Epidermal melanocyte (primary cell): Measurements from ENCODE around the gene EMILIN1.
"Not testable (repeated sequence)": the region's sequence is repeated elsewhere in the genome, so short reads cannot be mapped to it uniquely, and the experiment has no call there.

Source experiments
- DNase-seq: peaks from one replicate; pipeline ENCODE4 v3.0.0; 2011; ENCODE audit warnings: low spot score; ENCODE audit not compliant: insufficient read length

EMILIN1 gene

DNA sequence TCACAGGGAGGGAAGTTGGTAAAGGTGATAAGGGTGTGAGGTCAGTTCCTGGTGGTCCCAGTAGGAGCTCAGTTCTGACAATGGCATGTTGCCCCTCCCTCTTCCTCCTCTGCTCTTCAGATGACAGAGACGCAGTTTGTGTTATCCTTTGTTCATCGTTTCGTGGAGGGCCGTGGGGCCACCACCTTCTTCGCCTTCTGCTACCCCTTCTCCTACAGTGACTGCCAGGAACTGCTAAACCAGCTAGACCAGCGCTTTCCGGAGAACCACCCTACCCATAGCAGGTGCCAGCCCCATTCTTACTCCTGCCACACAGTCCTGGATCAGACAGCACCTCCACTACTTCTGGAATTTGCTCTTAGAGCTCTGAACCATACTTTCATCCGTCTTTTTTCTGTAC, 24.6 kb upstream of the EMILIN1 start:
- DNase-seq = no peak

DNA sequence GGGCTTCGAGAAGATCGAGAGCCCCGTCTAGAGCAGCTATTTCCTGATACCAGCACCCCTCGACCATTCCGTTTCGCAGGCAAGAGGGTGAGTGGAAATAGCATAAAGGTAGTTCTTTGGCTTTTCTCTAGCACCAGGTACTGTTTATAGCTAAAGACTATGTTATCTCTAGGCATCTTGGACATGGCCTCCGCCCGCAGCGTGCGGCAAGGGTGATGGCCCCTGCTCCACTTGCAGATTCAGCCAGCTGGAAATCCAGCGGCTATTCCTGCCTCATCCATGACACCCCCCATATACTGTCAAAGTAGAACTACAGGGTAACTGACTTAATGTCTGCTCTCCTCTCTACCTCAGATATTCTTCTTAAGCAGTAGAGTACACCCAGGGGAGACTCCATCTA, 23.7 kb upstream of the EMILIN1 start:
- DNase-seq = no peak

DNA sequence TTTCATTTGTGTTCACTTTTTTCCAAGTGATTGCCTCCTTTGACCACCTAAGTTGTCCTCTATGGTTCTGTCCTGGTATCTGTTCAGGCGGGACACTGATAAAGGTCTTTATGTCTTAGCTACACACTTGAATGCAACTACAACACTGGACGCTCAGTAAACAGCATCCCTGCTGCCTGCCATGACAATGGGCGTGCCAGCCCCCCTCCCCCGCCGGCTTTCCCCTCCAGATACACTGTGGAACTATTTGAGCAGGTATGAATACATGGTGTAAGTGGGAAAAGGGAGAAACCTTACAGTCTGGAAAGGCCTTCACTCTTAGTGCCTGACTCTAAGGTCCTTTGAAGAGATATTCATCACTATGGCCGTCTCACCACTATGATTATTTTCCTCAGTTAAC, 21.2 kb upstream of the EMILIN1 start:
- DNase-seq = no peak

DNA sequence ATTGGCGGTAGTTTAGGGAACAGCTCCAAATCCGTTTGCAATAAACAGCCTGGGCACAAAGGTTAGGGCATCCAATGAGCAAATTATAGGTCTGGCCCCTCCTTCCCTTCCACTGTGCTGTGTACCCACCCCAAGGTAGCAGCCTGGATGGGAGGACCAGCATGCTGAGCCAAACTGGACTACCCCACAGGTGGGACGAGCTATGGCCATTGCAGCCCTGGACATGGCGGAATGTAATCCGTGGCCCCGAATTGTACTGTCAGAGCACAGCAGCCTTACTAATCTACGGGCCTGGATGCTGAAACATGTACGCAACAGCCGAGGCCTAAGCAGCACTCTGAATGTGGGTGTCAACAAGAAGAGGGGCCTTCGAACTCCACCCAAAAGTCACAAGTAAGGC, 20.2 kb upstream of the EMILIN1 start:
- no peak for DNase-seq

DNA sequence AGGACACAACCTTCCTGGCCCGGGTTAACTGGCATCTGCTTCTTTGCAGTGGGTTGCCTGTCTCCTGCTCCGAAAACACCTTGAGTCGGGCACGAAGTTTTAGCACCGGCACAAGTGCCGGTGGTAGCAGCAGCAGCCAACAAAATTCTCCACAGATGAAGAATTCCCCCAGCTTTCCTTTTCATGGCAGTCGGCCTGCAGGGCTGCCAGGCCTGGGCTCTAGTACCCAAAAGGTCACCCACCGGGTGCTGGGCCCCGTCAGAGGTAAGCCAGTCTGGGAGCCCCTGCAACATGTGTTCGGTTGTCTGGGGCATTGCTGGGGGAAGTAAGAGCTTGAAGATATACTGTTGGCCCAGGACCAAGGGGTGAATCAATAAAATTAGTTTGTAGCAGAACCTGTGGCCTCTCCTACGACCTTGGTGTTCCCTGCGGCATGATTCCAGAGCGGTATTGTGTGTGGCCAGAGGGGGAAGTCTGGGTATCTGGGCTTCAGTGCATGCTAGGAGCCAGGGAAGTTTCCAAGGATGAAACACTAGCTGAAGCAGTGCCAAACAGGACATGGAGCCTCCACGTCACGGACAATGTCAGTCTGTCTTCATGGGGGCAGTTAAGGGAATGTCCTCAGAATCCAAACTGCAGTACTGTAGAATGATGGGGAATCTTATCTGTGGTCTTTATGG, 19.1 kb upstream of the EMILIN1 start:
- no peak for DNase-seq

DNA sequence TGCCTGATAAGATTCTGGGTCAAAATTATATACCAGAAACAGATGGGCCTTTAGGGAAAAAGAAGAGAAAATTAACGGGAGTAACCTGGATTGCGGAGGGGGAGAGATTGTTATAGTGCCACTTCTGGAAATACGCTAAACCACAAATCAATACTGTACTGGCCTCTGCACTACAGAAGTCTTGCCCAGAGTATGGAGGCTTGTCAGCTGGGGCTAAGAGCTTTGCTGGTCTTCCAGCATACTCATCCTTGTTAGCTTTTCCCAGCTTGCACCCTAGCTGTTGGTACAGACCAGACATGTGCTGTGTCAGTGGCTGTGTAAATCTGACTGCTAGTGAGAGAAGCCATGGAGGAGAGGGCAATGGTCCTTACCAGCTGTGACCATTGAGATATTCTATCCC, 18.1 kb upstream of the EMILIN1 start:
- no peak for DNase-seq

DNA sequence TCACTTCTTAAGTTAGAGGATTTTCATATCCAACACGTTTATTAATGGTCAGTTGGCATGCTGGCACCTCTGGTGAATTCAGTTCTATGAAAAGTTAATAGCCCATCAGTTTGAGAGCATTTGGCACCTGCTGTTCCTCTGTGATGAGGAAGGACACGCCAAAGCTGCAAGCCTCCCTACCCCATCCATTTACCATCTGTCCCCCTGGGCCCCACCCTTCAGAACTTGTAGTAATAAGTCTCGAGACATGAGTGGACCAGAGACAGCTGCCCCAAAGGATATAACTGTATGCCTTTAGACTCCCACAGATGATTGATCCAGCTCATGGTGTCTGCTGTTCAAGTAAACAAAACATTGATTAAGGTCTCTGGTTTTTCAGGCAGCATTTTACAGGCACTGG, 13.3 kb upstream of the EMILIN1 start:
- DNase-seq = no peak

DNA sequence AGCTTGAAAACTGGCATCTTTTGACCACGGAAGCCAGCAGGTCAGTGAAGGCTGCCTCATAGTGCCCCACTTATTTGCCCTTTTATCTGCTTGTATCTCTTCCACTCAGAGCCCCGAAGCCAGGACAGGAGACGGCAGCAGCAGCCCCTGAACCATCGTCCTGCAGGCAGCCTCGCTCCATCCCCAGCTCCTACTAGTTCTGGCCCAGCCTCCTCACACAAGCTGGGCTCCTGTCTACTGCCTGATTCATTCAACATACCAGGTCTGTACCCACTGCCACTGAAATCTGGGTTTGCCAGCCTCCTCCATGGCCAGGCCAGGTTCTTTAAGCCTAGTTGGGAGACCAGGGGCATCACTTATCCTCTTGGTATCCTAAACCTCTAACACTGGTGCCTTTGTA, 11.0 kb upstream of the EMILIN1 start:
- DNase-seq = no peak

DNA sequence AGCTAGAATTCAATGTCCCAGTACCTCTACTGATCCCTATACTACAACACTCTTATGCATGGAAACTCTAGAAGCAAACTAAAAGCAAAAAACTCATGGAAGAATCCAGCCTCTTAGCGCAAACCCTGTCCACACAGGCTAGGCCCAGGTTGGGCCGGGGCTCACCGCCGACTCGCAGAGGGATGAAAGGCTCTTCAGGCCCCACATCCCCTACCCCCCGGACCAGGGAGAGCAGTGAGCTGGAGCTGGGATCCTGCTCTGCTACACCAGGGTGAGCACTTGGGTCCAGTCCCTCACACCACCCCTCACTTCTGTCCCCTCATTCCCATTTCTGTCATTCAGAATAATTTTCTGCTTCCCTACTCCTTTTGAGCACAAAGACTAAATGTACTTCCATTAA, 9.0 kb upstream of the EMILIN1 start:
- DNase-seq = no peak

DNA sequence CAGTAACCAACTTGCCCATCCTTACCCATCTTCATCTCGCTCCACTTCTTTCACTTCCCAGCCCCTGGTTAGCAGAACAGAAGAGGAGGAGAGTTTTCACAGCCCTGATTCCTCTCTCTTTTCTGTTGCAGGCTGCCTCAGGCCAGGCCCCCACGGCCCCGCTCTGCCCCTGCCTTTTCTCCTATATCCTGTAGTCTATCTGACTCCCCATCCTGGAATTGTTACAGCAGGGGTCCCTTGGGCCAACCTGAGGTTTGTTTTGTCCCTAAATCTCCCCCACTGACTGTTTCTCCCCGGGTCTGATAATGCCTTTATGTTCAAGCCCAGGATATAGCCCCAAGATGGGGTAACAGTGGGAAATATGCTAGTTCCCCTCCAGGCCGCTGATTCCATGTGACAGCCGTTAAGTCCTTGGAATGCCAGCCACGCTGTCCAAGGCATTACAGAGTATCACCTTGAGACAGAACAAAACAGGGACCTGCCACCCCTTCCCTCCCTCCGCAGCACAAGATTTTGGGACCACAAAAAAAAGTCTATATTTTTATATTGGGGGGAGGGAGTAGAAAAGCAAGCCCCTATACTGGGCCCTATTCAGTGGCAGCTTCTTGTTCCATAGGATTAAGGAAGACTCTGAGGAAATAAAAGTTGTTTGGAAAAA, 8.3 kb upstream of the EMILIN1 start:
- DNase-seq = no peak

DNA sequence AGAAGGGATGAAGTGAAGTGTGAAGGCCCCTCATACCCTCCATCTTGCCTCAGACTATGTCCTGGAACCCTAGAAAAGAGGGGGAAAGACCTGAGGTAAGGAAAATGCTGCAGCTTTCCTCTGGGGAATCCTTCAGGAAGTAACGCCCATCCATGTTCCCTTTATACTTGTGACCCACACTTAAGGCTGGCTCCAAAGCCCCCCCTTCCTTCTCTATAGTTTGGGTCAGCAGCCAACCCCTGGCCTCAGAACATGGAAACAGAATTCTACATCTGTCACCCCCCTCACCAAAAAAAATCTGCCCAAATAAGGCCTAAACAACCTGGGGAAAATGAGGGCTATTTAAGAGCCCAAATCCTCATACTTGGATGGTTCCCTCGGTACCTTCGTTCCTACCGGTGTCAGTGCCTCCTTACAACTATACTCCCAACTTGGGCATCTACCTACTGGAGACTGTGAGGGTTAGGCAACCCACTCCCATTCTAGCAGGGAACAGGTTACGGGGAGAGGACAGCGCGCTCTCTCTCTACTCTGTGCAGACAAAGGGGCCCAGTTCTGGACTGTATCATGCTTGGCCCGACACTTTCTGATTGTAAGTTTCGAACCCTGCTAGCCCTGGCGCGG, 7.7 kb upstream of the EMILIN1 start:
- no peak for DNase-seq

DNA sequence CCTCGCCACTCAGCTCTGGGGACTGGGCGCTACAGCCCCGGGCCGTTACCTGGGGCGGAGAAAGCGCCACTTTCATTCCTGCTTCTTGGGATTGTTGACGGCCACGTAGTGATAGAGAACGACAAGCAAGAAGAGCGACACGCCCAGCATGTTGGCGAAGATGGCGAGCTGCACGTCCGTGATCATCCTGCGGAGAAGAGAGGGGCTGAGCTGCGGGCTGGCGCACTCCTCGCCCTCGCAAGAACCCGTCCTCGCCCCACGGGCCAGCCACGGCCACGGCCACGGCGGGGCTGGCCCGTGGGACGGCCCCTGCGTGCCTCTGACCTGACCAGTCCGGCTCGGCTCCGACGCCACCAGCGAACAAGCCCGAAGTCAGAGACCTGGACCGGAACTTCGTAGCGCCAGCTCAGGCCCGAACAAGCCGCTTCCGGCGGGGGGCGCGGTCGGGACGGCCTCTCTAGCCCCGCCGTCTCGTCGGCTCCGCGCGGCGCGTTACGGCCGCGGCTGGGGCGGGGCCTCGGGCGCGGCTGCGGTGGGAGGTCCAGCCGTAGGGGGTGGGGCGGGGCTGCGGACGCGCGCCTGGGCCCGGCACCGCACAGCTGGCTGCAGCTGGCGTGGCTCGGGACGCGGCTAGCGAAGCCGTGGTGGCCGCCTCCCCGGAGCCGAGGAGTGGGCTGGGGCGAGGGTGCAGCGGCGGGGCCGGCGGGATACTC, 7.0 kb upstream of the EMILIN1 start, which contains the start of gene OST4:
Gene OST4 (minus strand): TSS at position 378 of the 713 bp plus-strand sequence.
- peak; percentile 95 for DNase-seq

DNA sequence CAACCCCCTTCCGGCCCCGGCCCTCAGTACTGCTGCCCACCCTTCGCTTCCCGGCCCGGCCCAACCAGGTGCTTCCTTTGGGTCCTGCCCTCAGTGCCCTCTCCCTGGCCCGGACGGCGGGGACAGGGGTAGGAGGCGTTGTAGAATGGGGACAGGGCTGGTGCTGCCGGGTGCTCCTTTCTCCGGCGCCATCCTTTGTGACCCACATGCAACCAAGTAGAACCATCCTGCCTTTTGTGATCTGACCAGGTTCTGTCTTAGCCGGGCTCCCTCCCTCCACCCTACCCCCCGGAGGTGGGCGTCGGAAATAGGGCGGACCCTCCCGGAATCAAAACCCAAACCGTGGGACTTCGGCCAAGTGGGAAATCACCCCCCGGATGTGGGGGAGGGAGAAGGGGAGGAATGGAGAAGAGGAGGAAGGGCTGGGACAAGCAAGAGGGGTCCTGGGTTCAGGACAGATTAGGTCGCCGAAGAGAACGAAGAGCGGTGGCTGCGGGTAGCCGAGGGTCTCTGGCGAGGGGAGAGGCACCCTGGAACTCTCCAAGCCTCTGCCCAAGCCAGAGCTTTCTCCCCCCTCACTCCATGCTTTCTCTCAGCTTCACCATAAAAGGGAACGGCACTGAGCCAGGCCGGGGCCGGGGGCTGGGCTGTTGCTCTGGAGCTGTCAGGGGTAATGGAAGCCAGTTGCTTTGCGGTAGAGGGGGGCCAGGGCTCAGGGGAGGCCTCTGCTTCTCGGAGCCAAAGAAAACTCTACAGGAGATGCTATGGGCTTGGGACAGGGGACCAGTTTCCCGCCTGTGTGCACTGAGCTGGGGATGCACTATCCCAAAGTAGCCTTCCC, 6.2 kb upstream of the EMILIN1 start:
- no peak for DNase-seq

DNA sequence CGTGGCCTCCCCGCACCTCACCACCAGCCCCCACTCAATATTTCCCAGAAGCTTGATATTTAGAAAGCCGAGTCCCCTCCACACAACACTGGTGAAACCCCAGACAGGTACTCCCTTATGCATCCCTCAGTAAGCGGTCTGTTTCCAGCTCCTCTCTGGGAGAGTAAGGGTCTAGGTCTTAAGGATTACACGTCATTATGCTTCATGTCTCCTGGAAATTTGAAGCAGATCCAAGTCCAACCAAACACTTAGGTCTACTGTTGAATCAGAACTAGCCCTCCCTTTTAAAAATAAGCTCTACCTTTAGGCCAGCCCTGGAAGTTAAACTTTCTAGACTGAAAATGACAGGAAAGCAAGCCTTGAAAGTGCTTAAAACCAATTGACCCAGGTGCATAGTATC, 5.5 kb upstream of the EMILIN1 start:
- no peak for DNase-seq

DNA sequence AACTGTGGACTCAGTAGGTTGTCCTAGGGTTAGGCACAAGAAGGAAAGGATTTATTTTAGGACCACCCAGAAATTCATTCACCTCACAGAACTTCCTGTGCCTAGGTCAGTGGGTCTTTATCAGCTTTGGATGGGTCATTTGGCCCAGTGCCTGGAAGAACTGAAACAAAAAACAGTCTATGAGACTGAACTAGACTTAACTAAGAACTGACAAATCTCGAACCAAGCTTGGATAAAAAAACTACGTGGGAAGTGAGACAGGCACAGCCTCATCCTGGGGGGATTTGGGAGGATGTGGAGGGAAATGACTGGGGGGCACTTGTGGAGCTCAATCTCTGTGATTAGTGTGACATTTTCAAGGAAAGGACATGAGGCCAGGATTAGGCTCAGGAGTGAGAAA, 4.6 kb upstream of the EMILIN1 start:
- no peak for DNase-seq

DNA sequence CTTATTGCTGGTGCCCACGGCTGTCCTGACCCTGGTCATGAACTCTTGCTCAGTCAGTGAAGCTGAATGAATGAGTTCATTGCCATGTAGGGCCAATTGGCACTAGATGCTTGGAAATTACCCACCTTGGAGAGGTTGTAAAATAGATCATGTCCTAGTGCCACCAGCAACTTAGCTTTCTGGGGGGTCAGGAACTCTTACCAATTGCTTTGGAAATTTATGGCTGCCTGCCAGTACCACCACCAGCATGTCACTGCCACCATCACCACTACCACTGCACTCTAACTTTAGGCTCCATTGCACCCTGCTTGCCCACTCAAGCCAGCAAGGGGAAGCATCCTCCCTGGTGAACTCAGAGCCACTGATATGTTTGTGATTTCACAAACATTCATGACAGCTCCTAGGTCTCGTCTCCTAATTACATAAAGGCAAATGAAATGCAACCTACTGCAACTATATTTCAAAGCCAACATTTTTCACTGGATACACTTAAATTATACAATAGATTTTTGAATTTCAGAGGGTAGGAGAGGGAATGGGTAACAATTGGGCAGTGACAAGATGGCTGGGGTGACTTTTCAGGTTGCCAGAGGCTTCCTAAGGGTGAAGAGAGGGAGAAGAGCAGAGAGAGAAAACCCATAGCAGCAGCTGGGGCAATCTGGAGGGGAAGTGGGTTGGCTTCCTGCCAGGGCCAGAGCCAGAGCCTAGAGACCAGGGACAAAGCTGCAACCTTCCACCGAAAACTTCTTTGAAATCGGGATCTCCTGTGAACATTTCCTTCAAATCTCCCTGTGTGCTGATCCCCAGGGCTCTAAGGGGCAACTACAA, 3.5 kb upstream of the EMILIN1 start:
- DNase-seq = no peak

DNA sequence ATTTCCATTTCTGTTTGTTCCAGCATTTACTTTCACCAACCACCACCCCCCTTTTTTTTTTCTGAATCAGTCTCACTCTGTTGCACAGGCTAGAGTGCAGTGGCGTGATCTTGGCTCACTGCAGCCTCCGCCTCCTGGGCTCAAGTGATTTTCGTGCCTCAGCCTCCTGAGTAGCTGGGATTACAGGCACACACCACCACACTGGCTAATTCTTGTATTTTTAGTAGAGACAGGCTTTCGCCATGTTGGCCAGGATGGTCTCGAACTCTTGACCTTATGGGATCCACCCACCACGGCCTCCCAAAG, 2.9 kb upstream of the EMILIN1 start:
- DNase-seq = not testable (repeated sequence)

DNA sequence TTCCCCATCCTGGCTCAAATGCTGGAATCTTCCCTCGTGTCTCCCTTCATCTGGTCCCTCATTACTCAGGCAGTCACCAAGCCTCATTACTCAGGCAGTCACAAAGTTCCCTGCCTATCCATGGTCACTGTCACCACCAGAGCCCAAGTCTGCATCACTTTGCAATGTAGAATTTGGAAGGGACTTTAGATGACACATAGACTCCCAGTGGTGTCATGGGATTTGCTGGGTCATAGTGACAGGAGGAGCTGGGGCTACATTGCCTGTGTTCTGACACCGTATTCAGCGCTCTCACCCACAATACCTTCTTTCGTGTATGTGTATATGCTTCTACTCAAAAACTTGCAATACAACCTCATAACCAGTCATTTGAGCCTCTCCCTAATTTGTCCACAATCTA, 2.1 kb upstream of the EMILIN1 start:
- no peak for DNase-seq

DNA sequence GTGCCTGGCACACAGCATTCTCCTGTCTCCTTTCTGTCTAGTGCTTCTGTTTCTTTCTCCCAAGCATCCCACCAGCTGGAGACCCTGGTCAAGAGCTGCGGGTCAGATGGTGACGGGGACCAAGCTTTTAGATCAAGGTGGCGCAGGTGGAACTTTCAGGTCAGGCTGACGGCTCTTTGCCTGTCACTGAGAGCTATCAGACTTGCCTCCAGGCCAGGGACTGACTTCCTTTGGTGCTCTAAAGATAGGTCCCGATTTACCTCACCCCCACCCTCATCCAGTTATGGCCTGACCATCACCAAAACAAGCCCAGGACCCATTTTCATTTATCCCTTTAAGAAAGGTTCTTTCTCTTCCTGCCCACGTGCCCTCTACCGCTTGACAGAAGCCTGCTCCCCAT, 1.2 kb upstream of the EMILIN1 start:
- no peak for DNase-seq

DNA sequence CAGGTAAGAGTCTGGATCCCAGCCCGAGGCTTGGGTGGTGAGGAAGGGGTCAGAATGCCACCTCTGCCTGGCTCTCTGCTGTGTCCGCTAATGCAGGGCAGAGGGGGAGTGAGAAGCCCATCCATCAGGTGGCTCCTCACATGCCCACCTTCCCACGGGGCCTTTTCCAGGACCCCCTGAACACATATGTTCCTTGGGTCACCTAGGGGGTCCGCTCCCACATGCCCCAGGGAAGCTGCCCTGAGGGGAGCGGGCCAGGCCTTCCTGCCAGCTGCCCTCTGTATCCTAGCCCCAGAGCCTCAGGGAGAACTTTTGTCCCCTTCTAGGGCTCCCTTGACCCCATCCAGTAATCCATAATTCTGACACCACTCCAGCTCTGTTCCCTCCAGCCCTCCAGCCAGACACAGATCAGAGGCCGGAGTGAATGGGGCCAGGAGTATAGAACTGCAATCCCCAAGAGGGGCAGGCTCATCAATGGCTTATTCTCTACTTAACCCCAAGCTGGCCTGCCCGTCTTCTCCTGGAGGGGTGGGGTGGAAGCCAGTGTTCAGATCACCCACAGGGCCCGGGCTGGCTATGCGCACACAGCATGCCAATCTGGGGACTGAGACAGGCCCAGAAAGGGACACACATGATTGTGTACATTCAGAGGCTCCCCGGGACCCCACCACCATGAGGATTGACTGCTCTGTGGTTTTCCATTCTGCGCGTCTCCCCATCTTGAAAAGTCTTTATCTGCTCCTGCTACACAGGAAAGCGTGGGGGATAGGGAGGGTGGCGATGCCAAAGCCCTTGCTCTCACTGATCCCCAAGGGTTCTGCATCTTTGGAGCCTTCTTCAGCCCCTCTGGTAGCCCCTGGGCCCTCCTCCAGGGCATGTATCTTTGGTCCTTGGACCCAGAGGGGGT, 1.1 kb downstream of the EMILIN1 start:
- no peak for DNase-seq
